K562 (cell line): ENCODE results near the gene NME9.

ENCODE experiments used
- CHD2 ChIP-seq: IDR thresholded peaks from 2 replicates; pipeline ENCODE4 v1.6.1; 2011; ENCODE audit warnings: low read depth, low read length
- CTCF ChIP-seq, 3 experiments: IDR thresholded peaks in 2 of 3; conservative IDR thresholded peaks in 1 of 3; 2 replicates each; pipeline ENCODE4 v1.5.1; 2011 to 2012; ENCODE audit warnings: low read length in 3 of 3, mild to moderate bottlenecking in 3 of 3, control low read depth in 2 of 3, improper control_type of control experiment in 1 of 3, inconsistent platforms in 1 of 3, low read depth in 1 of 3, mixed read lengths in 1 of 3, moderate library complexity in 1 of 3; ENCODE audit not compliant: insufficient read depth in 2 of 3
- GATA2 ChIP-seq: sonication (generic); formaldehyde crosslinking; IDR thresholded peaks from 2 replicates; pipeline ENCODE4 v1.4.0; 2020; ENCODE audit warnings: mild to moderate bottlenecking, missing genetic modification reagents
- HDAC8 ChIP-seq: fragments of 450-650 bp; IDR thresholded peaks from 2 replicates; pipeline ENCODE4 v1.6.1; 2016; ENCODE audit warnings: mild to moderate bottlenecking, missing genetic modification characterization, moderate library complexity, missing compliant biosample characterization
- IRF2 ChIP-seq: sonication (generic); formaldehyde crosslinking; IDR thresholded peaks from 2 replicates; pipeline ENCODE4 v1.8.1; 2022; ENCODE audit warnings: mild to moderate bottlenecking, missing genetic modification reagents
- PML ChIP-seq: IDR thresholded peaks from 2 replicates; pipeline ENCODE4 v1.6.1; 2012; ENCODE audit warnings: low read length, inconsistent platforms
- POLR2AphosphoS5 ChIP-seq: IDR thresholded peaks from 2 replicates; pipeline ENCODE4 v1.6.1; 2011; ENCODE audit warnings: mild to moderate bottlenecking, low read depth, low read length, moderate library complexity; ENCODE audit not compliant: control insufficient read depth, insufficient read depth
- TARDBP ChIP-seq: fragments of 450-650 bp; IDR thresholded peaks from 2 replicates; pipeline ENCODE4 v1.6.1; 2016
- TFAP4 ChIP-seq: sonication (generic); formaldehyde crosslinking; IDR thresholded peaks from 2 replicates; pipeline ENCODE4 v1.8.0; 2022; ENCODE audit warnings: missing genetic modification reagents, mild to moderate bottlenecking, moderate library complexity, borderline replicate concordance
- THAP7 ChIP-seq: fragments of 250-450 bp; sonication (Bioruptor Pico); IDR thresholded peaks from 2 replicates; pipeline ENCODE4 v1.5.0; 2021
- ZNF253 ChIP-seq: fragments of 250-450 bp; sonication (Bioruptor Pico); conservative IDR thresholded peaks from 2 replicates; pipeline ENCODE4 v1.6.1; 2021; ENCODE audit warnings: mild to moderate bottlenecking
- ZNF311 ChIP-seq: fragments of 250-450 bp; sonication (Bioruptor Pico); IDR thresholded peaks from 2 replicates; pipeline ENCODE4 v1.4.0; 2020; ENCODE audit warnings: mild to moderate bottlenecking, moderate library complexity
- TF ChIP-seq, protein P1 (sequence below), 2 experiments: fragments of 450-650 bp; formaldehyde crosslinking in 1 of 2; IDR thresholded peaks; 2 replicates each; pipeline versions ENCODE4 v1.4.0 to v1.6.1; 2014 to 2020; ENCODE audit warnings: mild to moderate bottlenecking in 2 of 2, borderline replicate concordance in 1 of 2, low read depth in 1 of 2
- TF ChIP-seq, protein P2 (sequence below): fragments of 450-650 bp; IDR thresholded peaks from 2 replicates; pipeline ENCODE4 v1.6.1; 2017; ENCODE audit warnings: antibody characterized with exemption, mild to moderate bottlenecking

- TF ChIP-seq CTCF (IDR thresholded peaks at IDR 0.05 in 2 of 3, conservative IDR thresholded peaks at IDR 0.05 in 1 of 3; ENCODE audit: insufficient read depth in 2 of 3, low read depth in 1 of 3, low read length in 3 of 3), result no peak
- TF ChIP-seq CHD2, result no peak
- TF ChIP-seq, protein P1, sequence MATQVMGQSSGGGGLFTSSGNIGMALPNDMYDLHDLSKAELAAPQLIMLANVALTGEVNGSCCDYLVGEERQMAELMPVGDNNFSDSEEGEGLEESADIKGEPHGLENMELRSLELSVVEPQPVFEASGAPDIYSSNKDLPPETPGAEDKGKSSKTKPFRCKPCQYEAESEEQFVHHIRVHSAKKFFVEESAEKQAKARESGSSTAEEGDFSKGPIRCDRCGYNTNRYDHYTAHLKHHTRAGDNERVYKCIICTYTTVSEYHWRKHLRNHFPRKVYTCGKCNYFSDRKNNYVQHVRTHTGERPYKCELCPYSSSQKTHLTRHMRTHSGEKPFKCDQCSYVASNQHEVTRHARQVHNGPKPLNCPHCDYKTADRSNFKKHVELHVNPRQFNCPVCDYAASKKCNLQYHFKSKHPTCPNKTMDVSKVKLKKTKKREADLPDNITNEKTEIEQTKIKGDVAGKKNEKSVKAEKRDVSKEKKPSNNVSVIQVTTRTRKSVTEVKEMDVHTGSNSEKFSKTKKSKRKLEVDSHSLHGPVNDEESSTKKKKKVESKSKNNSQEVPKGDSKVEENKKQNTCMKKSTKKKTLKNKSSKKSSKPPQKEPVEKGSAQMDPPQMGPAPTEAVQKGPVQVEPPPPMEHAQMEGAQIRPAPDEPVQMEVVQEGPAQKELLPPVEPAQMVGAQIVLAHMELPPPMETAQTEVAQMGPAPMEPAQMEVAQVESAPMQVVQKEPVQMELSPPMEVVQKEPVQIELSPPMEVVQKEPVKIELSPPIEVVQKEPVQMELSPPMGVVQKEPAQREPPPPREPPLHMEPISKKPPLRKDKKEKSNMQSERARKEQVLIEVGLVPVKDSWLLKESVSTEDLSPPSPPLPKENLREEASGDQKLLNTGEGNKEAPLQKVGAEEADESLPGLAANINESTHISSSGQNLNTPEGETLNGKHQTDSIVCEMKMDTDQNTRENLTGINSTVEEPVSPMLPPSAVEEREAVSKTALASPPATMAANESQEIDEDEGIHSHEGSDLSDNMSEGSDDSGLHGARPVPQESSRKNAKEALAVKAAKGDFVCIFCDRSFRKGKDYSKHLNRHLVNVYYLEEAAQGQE (IDR thresholded peaks at IDR 0.05; ENCODE audit: borderline replicate concordance), result no peak
- TF ChIP-seq, protein P1 (CRISPR knock-in tag; IDR thresholded peaks at IDR 0.05; ENCODE audit: low read depth), result no peak
- TF ChIP-seq HDAC8, result no peak
- no peak for TF ChIP-seq TARDBP
- no peak for TF ChIP-seq TFAP4 (CRISPR knock-in tag)
- no peak for TF ChIP-seq THAP7 (CRISPR knock-in tag)
- no peak for TF ChIP-seq IRF2 (CRISPR knock-in tag)
- TF ChIP-seq, protein P2, sequence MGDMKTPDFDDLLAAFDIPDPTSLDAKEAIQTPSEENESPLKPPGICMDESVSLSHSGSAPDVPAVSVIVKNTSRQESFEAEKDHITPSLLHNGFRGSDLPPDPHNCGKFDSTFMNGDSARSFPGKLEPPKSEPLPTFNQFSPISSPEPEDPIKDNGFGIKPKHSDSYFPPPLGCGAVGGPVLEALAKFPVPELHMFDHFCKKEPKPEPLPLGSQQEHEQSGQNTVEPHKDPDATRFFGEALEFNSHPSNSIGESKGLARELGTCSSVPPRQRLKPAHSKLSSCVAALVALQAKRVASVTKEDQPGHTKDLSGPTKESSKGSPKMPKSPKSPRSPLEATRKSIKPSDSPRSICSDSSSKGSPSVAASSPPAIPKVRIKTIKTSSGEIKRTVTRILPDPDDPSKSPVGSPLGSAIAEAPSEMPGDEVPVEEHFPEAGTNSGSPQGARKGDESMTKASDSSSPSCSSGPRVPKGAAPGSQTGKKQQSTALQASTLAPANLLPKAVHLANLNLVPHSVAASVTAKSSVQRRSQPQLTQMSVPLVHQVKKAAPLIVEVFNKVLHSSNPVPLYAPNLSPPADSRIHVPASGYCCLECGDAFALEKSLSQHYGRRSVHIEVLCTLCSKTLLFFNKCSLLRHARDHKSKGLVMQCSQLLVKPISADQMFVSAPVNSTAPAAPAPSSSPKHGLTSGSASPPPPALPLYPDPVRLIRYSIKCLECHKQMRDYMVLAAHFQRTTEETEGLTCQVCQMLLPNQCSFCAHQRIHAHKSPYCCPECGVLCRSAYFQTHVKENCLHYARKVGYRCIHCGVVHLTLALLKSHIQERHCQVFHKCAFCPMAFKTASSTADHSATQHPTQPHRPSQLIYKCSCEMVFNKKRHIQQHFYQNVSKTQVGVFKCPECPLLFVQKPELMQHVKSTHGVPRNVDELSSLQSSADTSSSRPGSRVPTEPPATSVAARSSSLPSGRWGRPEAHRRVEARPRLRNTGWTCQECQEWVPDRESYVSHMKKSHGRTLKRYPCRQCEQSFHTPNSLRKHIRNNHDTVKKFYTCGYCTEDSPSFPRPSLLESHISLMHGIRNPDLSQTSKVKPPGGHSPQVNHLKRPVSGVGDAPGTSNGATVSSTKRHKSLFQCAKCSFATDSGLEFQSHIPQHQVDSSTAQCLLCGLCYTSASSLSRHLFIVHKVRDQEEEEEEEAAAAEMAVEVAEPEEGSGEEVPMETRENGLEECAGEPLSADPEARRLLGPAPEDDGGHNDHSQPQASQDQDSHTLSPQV, result no peak
- no peak for TF ChIP-seq PML
- TF ChIP-seq ZNF253 (CRISPR knock-in tag), result no peak
- no peak for TF ChIP-seq GATA2 (CRISPR knock-in tag)
- no peak for TF ChIP-seq POLR2AphosphoS5
- no peak for TF ChIP-seq ZNF311 (CRISPR knock-in tag)
Observed at GRCh38 chr3:138366006-138366759, 36.5 kb upstream of the NME9 start.
